K562 (cell line): ENCODE data around the gene RNF181. TPM values are rescaled to one million over a fixed set of nuclear protein-coding genes. Genes with fewer than 3 reads are reported as not detected.

Experiments used
- DPF2 ChIP-seq: fragments of 450-650 bp; IDR thresholded peaks from 2 replicates; pipeline ENCODE4 v1.6.1; 2016
- SMAD4 ChIP-seq: fragments of 250-450 bp; sonication (Bioruptor Pico); conservative IDR thresholded peaks from 2 replicates; pipeline ENCODE4 v1.8.0; 2021; ENCODE audit warnings: inconsistent platforms, mild to moderate bottlenecking, moderate library complexity
- ZBTB17 ChIP-seq: fragments of 450-650 bp; formaldehyde crosslinking; IDR thresholded peaks from 2 replicates; pipeline ENCODE4 v1.4.0; 2020; ENCODE audit warnings: mild to moderate bottlenecking
- ZNF124 ChIP-seq: sonication (generic); formaldehyde crosslinking; IDR thresholded peaks from 2 replicates; pipeline ENCODE4 v1.8.1; 2022; ENCODE audit warnings: missing genetic modification reagents
- ZNF263 ChIP-seq: sonication (generic); formaldehyde crosslinking; IDR thresholded peaks from 2 replicates; pipeline ENCODE4 v1.8.0; 2022; ENCODE audit warnings: mild to moderate bottlenecking, missing genetic modification reagents, borderline replicate concordance
- ZNF41 ChIP-seq: fragments of 250-450 bp; sonication (Bioruptor Pico); conservative IDR thresholded peaks from 2 replicates; pipeline ENCODE4 v1.4.0; 2020; ENCODE audit warnings: mild to moderate bottlenecking
- polyA plus RNA-seq, 8 experiments: library from polyadenylated mRNA; depleted of rRNA in 4 of 8; stranded (reverse) in 5 of 8; unstranded in 3 of 8; fragments of >200 nt; fragmentation: Nextera tagmentation in 2 of 8; fragmentation: Illumina TruSeq in 1 of 8; extraction: Ambion mirVana in 2 of 8; extraction: Trizol in 1 of 8; gene quantifications; 2 replicates each; pipeline versions ENCODE4 v1.2.1 to v1.2.3, GENCODE V29; 2011 to 2014; ENCODE audit warnings: inconsistent platforms in 1 of 8, missing spikeins in 1 of 8
- total RNA-seq, 7 experiments: library from RNA; depleted of rRNA in 6 of 7; stranded (reverse); fragments of >200 nt in 6 of 7; fragmentation: Illumina TruSeq in 2 of 7; extraction: Trizol in 2 of 7; gene quantifications; 2 replicates each; pipeline versions ENCODE4 v1.2.1 to v1.2.3, GENCODE V29; 2011 to 2021; ENCODE audit warnings: low replicate concordance in 1 of 7
- TF ChIP-seq, protein P1 (sequence below): fragments of 450-650 bp; IDR thresholded peaks from 2 replicates; pipeline ENCODE4 v1.6.1; 2016; ENCODE audit warnings: mild to moderate bottlenecking, moderate library complexity
- TF ChIP-seq, protein P2 (sequence below): sonication (generic); formaldehyde crosslinking; IDR thresholded peaks from 2 replicates; pipeline ENCODE4 v1.8.0; 2023; ENCODE audit warnings: missing genetic modification reagents, mild to moderate bottlenecking, borderline replicate concordance

The RNF181 gene
- total and polyA plus RNA-seq, 9 of the 15 experiments (the other 6 are each of a cell fraction or from before 2014, with no cell fraction given) = 139 to 492 (median 253) TPM

DNA sequence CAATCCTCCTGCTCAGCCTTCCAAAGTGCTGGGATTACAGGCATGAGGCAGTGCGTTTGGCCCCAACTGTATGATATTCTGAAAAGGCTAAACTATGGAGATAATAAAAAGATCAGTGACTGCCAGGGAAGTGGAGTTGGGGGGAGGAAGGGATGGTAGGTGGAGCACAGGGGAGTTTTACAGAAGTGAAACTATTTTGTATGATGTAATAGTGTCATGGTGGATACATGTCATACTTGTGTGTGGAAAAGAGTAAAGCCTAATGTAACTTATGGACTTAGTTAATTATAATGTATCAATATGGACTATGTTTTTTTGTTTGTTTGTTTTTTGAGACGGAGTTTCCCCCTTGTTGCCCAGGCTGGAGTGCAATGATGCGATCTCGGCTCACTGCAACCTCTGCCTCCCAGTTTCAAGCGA lies 31.4 kb upstream of the RNF181 start (continued):
- TF ChIP-seq, protein P1, sequence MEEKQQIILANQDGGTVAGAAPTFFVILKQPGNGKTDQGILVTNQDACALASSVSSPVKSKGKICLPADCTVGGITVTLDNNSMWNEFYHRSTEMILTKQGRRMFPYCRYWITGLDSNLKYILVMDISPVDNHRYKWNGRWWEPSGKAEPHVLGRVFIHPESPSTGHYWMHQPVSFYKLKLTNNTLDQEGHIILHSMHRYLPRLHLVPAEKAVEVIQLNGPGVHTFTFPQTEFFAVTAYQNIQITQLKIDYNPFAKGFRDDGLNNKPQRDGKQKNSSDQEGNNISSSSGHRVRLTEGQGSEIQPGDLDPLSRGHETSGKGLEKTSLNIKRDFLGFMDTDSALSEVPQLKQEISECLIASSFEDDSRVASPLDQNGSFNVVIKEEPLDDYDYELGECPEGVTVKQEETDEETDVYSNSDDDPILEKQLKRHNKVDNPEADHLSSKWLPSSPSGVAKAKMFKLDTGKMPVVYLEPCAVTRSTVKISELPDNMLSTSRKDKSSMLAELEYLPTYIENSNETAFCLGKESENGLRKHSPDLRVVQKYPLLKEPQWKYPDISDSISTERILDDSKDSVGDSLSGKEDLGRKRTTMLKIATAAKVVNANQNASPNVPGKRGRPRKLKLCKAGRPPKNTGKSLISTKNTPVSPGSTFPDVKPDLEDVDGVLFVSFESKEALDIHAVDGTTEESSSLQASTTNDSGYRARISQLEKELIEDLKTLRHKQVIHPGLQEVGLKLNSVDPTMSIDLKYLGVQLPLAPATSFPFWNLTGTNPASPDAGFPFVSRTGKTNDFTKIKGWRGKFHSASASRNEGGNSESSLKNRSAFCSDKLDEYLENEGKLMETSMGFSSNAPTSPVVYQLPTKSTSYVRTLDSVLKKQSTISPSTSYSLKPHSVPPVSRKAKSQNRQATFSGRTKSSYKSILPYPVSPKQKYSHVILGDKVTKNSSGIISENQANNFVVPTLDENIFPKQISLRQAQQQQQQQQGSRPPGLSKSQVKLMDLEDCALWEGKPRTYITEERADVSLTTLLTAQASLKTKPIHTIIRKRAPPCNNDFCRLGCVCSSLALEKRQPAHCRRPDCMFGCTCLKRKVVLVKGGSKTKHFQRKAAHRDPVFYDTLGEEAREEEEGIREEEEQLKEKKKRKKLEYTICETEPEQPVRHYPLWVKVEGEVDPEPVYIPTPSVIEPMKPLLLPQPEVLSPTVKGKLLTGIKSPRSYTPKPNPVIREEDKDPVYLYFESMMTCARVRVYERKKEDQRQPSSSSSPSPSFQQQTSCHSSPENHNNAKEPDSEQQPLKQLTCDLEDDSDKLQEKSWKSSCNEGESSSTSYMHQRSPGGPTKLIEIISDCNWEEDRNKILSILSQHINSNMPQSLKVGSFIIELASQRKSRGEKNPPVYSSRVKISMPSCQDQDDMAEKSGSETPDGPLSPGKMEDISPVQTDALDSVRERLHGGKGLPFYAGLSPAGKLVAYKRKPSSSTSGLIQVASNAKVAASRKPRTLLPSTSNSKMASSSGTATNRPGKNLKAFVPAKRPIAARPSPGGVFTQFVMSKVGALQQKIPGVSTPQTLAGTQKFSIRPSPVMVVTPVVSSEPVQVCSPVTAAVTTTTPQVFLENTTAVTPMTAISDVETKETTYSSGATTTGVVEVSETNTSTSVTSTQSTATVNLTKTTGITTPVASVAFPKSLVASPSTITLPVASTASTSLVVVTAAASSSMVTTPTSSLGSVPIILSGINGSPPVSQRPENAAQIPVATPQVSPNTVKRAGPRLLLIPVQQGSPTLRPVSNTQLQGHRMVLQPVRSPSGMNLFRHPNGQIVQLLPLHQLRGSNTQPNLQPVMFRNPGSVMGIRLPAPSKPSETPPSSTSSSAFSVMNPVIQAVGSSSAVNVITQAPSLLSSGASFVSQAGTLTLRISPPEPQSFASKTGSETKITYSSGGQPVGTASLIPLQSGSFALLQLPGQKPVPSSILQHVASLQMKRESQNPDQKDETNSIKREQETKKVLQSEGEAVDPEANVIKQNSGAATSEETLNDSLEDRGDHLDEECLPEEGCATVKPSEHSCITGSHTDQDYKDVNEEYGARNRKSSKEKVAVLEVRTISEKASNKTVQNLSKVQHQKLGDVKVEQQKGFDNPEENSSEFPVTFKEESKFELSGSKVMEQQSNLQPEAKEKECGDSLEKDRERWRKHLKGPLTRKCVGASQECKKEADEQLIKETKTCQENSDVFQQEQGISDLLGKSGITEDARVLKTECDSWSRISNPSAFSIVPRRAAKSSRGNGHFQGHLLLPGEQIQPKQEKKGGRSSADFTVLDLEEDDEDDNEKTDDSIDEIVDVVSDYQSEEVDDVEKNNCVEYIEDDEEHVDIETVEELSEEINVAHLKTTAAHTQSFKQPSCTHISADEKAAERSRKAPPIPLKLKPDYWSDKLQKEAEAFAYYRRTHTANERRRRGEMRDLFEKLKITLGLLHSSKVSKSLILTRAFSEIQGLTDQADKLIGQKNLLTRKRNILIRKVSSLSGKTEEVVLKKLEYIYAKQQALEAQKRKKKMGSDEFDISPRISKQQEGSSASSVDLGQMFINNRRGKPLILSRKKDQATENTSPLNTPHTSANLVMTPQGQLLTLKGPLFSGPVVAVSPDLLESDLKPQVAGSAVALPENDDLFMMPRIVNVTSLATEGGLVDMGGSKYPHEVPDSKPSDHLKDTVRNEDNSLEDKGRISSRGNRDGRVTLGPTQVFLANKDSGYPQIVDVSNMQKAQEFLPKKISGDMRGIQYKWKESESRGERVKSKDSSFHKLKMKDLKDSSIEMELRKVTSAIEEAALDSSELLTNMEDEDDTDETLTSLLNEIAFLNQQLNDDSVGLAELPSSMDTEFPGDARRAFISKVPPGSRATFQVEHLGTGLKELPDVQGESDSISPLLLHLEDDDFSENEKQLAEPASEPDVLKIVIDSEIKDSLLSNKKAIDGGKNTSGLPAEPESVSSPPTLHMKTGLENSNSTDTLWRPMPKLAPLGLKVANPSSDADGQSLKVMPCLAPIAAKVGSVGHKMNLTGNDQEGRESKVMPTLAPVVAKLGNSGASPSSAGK = peak; percentile 32; the same call in 1 of the 2 replicates
- peak; percentile 93 for TF ChIP-seq ZNF41 (CRISPR knock-in tag)
- no peak for TF ChIP-seq ZNF124
- TF ChIP-seq ZBTB17 = no peak
- TF ChIP-seq DPF2 = peak; percentile 36; the same call in 1 of the 2 replicates
- no peak; the same call in 1 of the 2 replicates for TF ChIP-seq SMAD4
- TF ChIP-seq ZNF263 (CRISPR knock-in tag) = peak; percentile 85
- TF ChIP-seq, protein P2, sequence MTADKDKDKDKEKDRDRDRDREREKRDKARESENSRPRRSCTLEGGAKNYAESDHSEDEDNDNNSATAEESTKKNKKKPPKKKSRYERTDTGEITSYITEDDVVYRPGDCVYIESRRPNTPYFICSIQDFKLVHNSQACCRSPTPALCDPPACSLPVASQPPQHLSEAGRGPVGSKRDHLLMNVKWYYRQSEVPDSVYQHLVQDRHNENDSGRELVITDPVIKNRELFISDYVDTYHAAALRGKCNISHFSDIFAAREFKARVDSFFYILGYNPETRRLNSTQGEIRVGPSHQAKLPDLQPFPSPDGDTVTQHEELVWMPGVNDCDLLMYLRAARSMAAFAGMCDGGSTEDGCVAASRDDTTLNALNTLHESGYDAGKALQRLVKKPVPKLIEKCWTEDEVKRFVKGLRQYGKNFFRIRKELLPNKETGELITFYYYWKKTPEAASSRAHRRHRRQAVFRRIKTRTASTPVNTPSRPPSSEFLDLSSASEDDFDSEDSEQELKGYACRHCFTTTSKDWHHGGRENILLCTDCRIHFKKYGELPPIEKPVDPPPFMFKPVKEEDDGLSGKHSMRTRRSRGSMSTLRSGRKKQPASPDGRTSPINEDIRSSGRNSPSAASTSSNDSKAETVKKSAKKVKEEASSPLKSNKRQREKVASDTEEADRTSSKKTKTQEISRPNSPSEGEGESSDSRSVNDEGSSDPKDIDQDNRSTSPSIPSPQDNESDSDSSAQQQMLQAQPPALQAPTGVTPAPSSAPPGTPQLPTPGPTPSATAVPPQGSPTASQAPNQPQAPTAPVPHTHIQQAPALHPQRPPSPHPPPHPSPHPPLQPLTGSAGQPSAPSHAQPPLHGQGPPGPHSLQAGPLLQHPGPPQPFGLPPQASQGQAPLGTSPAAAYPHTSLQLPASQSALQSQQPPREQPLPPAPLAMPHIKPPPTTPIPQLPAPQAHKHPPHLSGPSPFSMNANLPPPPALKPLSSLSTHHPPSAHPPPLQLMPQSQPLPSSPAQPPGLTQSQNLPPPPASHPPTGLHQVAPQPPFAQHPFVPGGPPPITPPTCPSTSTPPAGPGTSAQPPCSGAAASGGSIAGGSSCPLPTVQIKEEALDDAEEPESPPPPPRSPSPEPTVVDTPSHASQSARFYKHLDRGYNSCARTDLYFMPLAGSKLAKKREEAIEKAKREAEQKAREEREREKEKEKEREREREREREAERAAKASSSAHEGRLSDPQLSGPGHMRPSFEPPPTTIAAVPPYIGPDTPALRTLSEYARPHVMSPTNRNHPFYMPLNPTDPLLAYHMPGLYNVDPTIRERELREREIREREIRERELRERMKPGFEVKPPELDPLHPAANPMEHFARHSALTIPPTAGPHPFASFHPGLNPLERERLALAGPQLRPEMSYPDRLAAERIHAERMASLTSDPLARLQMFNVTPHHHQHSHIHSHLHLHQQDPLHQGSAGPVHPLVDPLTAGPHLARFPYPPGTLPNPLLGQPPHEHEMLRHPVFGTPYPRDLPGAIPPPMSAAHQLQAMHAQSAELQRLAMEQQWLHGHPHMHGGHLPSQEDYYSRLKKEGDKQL (CRISPR knock-in tag) = no peak
